ENCODE measurements around the gene MYO1B.

GRCh38 chr2:191417746-191418145, 172.5 kb downstream of the MYO1B start:
- TF ChIP-seq CTCF (optimal IDR thresholded peaks at IDR 0.05 in 1 of 3, IDR thresholded peaks at IDR 0.05 in 1 of 3, conservative IDR thresholded peaks at IDR 0.05 in 1 of 3; ENCODE audit: extremely low read depth in 1 of 3, insufficient read depth in 2 of 3, low read length in 3 of 3) (no peak), EZH2 (IDR thresholded peaks at IDR 0.05; ENCODE audit: low read length) (no peak)
